T47D (cell line): ENCODE data around the gene CIC.

ENCODE experiments used
- DNase-seq, 2 experiments: peaks; one replicate each; pipeline versions ENCODE4 v3.0.0 to v3.0.0-alpha.2; 2011 to 2012; ENCODE audit warnings: low read depth in 1 of 2, low spot score in 1 of 2
- JUND ChIP-seq: IDR thresholded peaks from 2 replicates; pipeline ENCODE4 v1.6.1; 2012; ENCODE audit warnings: low read depth
- in situ Hi-C: cut with HindIII; loops from 2 replicates; pipeline ENCODE4 v1.10.0; 2016; ENCODE audit warnings: low sequenced_read_pairs, low pct_unique_long_range_greater_than_20kb

CIC gene

DNA sequence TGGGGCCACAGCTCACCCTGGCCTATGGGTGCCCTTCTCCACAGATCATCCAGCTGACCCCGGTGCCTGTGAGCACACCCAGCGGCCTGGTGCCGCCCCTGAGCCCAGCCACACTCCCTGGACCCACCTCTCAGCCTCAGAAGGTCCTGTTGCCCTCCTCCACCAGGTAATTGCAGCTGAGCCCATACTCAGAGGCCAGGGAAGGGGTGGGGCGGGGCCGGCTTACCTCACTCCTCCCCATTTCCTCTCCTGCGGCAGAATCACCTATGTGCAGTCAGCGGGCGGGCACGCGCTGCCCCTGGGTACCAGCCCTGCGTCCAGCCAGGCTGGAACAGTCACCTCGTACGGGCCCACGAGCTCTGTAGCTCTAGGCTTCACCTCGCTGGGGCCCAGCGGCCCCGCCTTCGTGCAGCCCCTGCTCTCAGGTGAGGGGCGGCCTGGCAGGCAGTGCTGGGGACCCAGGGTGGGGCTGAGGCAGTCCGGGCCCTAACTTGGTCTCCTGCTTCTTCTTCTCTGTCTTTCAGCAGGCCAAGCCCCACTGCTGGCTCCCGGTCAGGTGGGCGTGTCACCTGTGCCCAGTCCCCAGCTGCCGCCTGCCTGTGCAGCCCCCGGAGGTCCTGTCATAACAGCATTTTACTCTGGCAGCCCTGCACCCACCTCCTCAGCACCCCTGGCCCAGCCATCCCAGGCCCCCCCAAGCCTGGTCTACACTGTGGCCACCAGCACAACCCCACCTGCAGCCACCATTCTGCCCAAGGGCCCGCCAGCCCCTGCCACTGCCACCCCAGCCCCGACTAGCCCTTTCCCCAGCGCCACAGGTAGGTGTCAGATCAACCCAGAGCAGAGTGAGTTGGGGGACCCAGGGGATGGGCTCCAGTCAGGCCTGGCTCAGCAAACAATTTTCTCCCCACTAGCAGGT is 23.2 kb downstream of the CIC start:
- no peak for DNase-seq
- TF ChIP-seq JUND, result no peak
- in situ Hi-C loops, result no loop called here

DNA sequence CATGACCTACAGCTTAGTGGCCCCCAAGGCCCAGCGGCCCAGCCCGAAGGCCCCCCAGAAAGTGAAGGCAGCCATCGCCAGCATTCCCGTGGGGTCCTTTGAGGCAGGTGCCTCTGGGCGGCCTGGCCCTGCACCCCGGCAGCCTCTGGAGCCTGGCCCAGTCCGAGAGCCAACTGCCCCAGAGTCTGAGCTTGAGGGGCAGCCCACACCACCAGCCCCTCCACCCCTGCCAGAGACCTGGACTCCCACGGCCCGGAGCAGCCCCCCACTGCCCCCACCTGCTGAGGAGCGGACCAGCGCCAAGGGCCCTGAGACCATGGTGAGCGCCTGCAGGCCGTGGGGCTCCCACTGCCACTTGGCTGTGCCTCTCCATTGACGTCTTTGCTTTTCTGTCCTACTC is 23.9 kb downstream of the CIC start:
- no peak for DNase-seq
- in situ Hi-C loops, result no loop called here

DNA sequence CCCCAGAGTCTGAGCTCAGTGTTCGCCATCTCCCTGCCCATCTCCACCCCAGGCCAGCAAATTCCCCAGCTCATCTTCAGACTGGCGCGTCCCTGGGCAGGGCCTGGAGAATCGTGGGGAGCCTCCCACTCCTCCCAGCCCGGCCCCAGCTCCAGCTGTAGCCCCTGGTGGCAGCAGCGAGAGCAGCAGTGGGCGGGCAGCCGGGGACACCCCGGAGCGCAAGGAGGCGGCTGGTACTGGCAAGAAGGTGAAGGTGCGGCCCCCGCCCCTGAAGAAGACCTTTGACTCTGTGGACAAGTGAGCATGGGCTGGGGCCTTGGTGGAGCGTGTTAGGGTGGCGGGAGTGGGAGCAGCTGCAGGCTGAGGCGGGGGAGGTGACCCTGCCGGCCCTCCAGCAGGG is 24.5 kb downstream of the CIC start:
- DNase-seq, result no peak
- in situ Hi-C loops, result no loop called here
- TF ChIP-seq JUND, result no peak

More for the DNA sequence above, 23.9 kb downstream of the CIC start:
- TF ChIP-seq JUND, result no peak

DNA sequence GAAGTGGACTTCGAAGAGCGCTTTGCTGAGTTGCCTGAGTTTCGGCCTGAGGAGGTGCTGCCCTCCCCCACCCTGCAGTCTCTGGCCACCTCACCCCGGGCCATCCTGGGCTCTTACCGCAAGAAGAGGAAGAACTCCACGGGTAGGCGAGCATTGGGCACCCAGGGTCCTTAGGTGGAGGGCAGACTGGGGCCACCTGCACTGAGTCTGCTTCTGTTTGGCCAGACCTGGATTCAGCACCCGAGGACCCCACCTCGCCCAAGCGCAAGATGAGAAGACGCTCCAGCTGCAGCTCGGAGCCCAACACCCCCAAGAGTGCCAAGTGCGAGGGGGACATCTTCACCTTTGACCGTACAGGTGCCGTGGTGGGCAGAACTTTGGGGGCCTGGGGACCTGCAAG is 24.9 kb downstream of the CIC start:
- in situ Hi-C loops, result no loop called here
- no peak for TF ChIP-seq JUND
- no peak for DNase-seq

DNA sequence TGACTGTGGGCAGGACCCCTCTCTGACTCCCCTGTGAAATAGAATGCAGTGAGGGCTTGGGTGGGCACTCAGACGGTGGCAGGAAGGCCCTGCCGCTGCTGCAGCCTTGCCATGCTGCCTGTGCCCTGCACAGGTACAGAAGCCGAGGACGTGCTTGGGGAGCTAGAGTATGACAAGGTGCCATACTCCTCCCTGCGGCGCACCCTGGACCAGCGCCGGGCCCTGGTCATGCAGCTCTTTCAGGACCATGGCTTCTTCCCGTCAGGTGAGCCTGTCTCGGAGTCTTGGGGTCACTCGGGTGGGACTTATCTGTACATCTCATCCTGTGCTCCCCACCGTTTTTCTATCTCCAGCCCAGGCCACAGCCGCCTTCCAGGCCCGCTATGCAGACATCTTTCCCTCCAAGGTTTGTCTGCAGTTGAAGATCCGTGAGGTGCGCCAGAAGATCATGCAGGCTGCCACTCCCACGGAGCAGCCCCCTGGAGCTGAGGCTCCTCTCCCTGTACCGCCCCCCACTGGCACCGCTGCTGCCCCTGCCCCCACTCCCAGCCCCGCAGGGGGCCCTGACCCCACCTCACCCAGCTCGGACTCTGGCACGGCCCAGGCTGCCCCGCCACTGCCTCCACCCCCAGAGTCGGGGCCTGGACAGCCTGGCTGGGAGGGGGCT is 25.6 kb downstream of the CIC start:
- in situ Hi-C loops, result no loop called here
- DNase-seq, result no peak
- TF ChIP-seq JUND, result no peak

DNA sequence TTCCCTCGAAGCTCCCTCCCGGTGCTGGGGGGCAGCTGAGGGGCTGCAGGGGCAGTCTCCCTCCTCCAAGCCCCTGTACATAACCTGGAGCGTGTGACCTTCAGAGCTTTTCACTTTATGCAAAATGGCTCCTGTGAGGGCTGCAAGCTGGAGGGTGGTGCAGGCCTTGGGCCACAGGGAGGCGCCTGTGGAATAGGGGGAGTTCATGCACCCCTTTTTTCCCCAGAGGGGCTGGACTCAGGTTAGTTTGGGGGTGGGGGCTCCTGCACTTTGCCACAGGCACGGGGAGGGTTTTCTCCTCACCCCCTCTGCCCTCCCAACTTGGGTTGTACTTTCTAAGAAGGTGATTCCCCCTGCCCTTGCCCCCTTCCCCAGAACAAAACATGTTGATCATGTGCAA is 26.3 kb downstream of the CIC start:
- TF ChIP-seq JUND, result no peak
- no peak for DNase-seq
- in situ Hi-C loops, result no loop called here

DNA sequence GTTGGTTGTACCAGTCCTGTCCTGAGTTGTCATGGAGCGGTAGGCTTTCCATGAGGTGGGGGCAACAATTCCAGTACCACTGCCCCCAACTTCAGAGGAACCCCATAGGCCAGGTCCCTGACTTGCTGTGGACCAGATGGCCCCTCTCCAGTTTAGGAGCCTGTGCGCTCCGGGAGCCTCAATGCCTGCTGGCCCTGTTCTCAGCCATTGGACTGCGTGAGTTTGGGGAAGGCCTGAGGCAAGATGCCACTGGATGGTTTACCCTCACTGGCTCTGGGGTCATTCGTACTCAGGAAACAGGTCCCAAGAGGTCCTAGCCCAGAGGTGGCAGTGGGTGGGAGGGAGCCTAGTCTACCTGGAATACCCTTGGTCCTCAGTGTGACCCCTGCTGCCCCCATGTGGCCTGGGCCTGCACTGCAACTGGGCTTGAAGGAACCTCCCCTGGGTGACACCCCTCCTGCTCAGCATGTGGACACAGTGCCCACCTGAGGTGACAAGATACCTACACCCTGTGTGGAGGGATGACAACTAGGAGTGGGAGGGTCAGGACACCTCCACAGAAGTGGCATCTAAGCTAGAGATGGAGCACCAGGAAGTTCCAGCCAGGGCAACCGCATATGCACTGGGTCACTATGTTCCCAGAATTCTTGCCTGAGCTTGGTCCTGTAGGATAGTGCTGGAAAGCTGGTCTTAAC is 26.9 kb downstream of the CIC start:
- in situ Hi-C loops, result no loop called here
- peak; percentile 51 to 69 for DNase-seq
- TF ChIP-seq JUND, result no peak

DNA sequence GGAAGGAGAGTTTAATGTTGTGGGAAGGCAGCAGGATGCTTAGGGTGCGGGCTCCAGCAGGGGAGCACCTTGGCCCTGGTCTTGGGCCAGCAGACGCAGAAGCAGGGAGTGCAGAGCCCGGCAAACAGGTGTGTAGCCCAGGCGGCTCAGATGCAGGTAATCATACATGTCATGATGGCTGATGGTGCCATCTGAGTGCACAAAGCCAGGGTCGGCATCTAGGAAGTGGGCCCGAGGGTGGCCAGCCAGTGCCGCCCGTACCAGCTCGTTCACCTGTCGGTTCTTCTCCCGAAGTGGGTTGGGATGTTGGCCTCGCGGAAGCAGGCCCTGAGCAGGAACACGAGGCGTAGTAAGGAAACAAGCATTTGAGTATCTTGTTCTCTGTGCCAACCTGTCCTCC is 28.0 kb downstream of the CIC start:
- DNase-seq, result no peak
- TF ChIP-seq JUND, result no peak
- in situ Hi-C loops, result no loop called here

DNA sequence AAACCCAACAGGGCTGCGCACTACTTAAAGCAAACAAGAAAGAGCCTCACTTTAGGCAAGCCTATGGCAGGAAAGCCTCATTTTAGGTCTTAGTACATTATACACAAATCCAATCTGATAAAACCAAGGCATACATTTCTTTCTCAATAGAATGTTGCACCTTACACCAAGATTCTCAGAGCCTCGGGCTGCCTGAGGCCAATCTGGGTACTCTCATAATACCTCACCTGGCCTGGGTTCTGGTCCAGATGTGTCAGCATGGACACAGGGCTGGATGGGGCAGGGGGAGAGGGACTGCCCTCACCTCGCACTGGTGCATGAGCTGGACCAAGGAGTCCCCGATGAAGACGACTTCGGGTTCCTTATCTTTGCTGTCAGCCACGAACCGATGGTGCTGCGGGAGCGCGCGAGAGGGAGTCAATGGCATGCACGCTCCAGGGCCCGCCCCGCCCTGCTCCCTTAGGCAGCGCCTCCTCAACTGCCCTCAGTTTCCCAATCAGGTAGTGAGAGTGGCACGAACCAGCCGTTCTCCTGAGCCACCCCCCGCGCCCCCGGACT is 32.7 kb downstream of the CIC start, which contains the start of gene PRR19:
Gene PRR19 (plus strand): TSS at position 487 of the 558 bp plus-strand sequence. CDS start 7,453 bp downstream, outside the sequence.
- in situ Hi-C loops, result no loop called here
- DNase-seq, result peak in 1 of 2 experiments; percentile 64
- TF ChIP-seq JUND, result no peak

DNA sequence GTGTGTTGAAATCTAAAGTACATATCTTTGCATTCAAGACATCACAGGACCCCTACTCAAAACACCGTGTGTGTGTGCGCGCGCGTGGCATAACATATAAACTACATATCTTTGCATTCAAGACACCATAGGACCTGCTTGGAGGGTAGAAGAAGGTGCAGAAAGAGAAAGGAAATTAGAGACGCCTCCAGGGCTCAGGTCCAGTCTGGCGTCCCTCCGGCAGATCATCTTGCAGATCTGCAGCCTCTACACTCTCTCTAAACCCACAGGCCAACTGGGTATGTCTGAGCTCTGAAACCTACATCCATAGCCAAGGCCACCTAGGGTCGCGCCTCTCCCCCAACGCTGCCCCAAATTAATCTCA is 34.0 kb downstream of the CIC start:
- in situ Hi-C loops, result no loop called here
- TF ChIP-seq JUND, result no peak
- no peak for DNase-seq

DNA sequence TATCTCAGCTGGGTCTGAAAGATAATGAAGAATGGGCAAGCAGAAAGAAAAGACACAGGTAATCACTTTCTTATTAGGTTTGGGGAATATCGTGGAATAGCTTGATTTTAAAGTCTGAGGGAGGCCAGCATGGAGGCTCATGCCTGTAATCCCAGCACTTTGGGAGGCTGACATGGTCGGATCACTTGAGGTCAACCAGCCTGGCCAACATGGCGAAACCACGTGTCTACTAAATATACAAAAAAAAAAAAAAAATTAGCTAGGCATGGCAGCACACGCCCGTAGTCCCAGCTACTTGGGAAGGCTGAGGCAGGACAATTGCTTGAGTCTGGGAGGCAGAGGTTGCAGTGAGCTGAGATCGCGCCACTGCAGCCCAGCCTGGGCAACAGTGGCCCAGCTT is 34.8 kb downstream of the CIC start:
- no peak for DNase-seq
- no peak for TF ChIP-seq JUND
- in situ Hi-C loops, result no loop called here

DNA sequence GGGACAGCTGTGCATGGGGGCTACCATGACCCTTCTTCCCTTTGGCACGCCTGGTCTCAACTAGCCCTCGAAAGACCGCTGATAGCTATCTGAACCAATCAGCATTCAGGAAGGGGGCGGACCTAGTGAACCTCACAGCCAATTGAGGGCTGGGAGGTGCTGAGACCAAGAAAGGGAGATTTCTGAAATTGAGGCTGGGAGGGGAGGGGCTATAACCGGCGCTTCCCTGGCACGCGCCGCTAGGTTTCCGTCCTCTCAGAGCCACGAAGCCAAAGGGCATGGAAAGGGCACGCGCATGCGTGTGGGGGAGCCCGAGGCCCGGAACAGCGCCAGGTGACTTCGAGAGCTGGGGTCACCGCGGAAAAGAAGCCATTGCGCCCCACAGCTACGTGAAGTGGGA is 37.6 kb downstream of the CIC start:
- TF ChIP-seq JUND, result no peak
- no peak for DNase-seq
- in situ Hi-C loops, result no loop called here
